IPS-18c (cell line): ENCODE results near the gene FOXF1.

Experiments
- H3K4me3 ChIP-seq: 2 replicates; pipeline ENCODE4 v1.7.0; 2013; ENCODE audit warnings: low read depth, mild to moderate bottlenecking, low read length, moderate library complexity; ENCODE audit not compliant: insufficient read depth
- H3K9me3 ChIP-seq: one replicate; pipeline ENCODE4 v1.6.1; 2013; ENCODE audit warnings: mild to moderate bottlenecking, low read length, moderate library complexity; ENCODE audit not compliant: control insufficient read depth, insufficient read depth

FOXF1 gene

DNA sequence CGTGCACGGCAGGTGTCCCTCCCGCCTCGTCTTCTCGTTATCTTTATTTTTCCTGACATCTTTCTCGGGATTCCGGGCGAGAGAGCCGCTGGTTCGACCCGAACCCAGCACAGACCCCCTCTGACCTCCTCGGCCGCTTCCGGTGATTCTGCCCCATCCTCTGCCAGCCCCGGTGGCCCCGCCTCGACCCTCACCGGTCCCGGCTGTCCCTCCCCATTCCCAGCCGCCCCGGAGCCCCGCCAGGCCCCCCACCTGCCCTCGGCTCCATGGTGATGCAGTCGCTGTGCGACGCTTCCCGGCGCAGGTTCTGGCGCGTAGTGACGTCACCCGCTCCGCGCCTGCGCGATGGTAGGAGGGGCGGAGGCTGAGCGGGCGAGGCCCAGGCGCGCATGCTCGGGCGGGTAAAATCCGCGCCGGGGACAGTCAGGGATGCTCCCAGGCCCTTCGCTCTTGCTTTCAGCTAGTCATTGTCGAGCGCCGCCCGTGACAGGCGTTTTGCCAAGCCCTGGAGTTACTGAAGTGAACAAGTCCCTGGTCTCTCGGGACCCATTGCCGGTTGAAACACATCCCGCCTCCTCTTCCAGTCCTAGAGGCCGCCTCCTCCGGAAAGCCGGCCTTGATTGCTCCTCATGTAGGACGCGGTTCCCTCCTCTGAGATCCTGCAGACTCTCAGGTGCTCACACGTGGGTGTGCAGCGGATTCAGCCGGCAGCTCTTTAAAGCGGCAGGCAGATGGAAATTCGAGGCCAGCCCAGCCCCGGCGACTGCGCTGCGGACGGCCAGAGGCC lies 44.8 kb downstream of the FOXF1 start, which contains the start of gene MTHFSD:
TSS of gene MTHFSD (minus strand) at position 319 of the 787 bp plus-strand sequence. CDS start at position 268, 51 bp downstream.
- Histone ChIP-seq H3K4me3 (peak within 1 kb of the TSS; percentile 81), H3K9me3 (no peaks in the 10 kb centered on the region)

DNA sequence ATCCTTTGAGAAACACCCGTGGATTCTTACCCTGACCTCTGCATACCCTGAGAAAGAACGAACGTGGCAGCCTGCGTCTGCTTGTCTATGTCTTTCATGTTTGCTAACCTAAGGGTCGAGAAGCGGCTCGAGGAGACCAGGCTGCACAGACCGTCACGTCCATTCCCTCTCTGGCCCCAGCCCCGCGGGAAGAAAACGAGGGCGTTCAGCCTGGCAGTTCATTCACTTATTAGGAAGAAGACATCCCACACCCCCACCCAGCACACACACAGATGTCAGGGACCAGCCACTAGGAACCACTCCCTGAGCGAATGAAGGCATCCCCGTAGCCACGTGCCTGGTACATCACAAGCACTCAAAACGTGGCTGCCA lies 45.4 kb downstream of the FOXF1 start:
- Histone ChIP-seq H3K4me3 (peak overlapping the region; percentile 81), H3K9me3 (no peaks in the 10 kb centered on the region)

DNA sequence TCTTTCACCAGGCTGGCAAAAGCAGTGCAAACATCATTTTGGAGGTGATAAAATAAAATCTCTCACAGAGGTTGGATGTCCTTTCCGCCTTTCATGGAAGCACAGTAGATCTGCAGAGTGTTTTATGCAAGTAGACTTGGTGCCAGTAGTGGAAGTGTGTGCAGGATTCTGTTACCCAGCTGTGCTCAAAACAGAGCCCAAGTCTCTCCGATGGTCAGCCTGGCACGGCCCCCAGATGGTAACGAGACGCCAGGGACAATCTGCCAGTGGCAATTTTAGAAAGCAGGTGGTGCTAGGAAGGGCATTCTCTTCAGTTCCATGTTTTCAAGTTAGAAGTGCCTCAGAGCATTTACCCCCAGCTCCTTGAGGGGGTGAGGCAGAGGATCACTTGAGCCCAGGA lies 46.2 kb downstream of the FOXF1 start:
- Histone ChIP-seq H3K9me3 (no peaks in the 10 kb centered on the region), H3K4me3 (no peak overlapping the region)

DNA sequence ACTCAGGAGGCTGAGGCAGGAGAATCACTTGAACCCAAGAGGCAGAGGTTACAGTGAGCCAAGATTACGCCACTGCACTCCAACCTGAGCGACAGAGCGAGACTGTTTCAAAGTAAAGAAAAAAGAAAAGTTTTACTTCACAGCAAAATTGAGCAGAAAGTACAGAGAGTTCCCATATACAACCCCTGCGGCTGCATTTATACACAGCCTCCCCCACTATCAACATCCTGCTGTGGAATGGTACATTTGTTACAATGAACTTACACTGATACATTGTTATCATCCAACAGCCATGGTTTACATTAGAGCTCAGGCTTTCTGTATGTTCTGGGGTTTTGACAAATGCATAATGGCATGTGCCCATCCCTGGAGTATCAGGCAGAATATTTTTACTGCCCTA lies 47.3 kb downstream of the FOXF1 start:
- Histone ChIP-seq H3K4me3 (no peak overlapping the region), H3K9me3 (no peaks in the 10 kb centered on the region)

DNA sequence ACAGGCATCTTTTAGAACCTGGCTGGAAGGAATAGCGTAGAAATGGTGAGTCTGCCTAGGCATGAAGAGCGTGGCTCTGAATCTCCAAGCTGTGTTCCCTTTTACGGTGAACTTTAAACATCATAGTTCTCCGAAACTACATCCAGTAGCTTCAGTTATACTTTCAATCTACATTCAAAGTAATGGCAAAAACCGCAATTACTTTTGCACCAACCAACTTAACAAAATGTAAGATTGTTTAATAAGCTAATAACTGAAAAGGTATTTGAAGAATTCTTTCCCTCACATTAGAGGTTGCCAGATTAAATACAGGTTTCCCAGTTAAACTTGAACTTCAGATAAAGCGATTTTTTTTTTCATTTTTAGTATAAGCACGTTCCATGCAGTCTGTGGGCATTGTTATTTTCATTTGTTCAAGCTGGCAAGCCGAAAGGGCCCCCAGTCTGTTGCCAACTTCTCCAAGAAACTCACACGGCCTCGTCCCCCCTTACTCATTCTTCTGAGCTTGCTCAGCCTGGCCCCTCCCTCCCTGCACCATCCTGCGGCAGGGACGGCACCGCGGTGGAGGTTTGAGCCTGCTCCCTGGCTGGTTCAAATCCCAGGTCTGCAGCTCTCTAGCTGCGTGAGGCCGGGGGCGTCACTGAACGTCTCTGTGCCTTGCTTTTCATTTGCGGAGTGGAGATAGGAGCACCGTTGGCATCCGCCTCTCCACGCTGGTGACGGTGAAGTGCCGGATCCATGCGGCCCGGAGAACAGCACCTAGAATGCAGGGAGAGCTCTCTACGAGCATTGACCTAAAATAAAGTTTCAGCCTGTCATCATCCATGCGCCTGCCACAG lies 48.2 kb downstream of the FOXF1 start:
- Histone ChIP-seq H3K4me3 (no peak overlapping the region), H3K9me3 (no peaks in the 10 kb centered on the region)

DNA sequence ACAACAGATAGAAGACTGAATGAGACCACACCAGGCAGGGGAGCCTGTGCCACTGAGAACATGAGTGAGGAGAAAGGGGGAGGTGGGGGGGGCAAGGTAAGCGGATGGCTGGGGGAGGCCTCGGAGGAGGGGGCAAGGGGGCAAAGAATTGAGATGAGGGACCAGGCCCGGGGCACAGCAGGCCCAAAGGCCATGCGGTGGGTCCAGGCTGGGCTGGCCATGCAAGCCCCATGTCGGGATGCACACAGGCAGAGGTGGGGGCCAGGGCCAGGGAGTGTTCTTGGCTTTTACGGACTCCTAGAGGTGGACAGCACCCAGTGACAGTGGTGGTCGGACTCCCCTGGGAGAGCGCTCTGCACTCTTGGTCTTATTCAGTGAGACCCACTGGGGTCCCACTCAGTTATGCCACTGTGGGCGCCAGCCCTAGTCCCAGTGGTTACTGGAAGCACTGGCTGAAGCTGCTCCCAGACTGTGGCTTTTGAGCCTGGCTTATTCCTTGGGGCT lies 49.5 kb downstream of the FOXF1 start:
- Histone ChIP-seq H3K4me3 (no peak overlapping the region), H3K9me3 (no peaks in the 10 kb centered on the region)

DNA sequence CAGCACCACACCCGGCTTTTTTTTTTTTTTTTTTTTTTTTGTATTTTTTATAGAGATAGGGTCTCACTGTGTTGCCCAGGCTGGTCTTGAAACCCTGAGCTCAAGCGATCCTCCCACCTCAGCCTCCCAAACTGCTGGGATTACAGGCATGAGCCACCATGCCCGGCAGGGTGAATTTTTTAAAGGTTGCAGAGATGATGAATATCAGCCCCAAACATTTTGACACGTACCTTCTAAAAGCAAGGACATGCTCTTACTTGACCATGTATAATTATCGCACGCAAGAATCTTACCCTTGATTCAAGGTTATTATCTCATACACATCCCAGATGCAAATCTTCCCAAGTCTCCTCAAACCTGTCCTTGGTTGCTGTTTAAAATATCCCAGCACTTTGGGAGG lies 52.0 kb downstream of the FOXF1 start:
- no peaks in the 10 kb centered on the region for H3K9me3 ChIP-seq
- H3K4me3 ChIP-seq: no peak overlapping the region

DNA sequence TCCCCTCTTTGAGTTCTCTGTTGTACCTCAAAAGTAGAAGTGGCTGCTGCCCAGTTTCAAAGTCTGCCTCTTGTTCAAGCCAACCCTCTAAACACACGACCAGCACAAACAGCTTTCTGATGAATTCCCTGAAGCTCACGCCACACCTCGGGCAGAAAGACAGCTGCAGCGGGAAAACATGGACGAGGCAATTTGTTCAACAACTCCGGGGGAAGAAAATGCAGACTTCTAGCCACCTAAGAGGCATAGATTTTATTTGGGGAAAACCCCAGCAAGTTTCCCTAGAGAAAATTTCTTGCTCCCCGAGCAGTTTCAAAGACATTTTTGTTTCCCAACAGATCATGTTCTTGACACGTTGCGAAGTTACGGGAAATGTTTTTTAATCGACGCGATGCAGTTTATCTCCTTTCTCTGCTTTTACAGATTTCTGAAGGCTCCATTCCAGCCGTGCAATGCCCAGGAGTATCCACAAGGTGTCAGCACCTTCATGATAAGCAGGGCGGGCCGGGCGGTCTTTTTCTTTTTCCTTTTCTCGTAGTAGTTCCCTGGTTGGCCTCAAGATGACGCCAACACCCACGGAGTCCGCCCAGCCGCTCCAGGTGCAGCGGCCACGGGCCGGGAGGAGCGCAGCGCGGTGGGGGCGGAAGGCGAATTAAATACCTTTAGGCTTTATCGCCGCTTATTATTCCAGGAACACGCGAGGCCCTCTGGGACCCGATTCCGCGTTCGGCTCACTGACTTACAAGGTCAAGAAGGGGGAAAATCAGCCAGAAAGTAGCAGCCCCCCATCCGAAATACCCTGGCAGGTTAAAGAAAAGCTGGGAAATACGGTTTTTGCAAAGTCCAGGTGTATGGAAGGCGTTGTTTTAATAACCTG lies 53.4 kb downstream of the FOXF1 start:
- Histone ChIP-seq H3K9me3 (no peaks in the 10 kb centered on the region), H3K4me3 (peak overlapping the region; percentile 25; the same call in 1 of the 2 replicates)
